ENCODE results near the gene TRPC3. TPM values are rescaled to one million over a fixed set of nuclear protein-coding genes. Genes with fewer than 3 reads are reported as not detected.
A peak's percentile ranks its signal among the peaks of the same experiment; 100 is the strongest.

TRPC3 gene
- total RNA-seq, 1 donor from 2014 or later, result 0.98 TPM

- H3K36me3 ChIP-seq, result no peaks in the 10 kb centered on the region
- H3K9me3 ChIP-seq, result no peaks in the 10 kb centered on the region
- no peak overlapping the region for H3K27ac ChIP-seq
- no peaks in the 10 kb centered on the region for H3K27me3 ChIP-seq
- no peaks in the 10 kb centered on the region for H3K4me1 ChIP-seq
- intact Hi-C loops (cut with DNase I), result no loop called here
- no peak overlapping the region for H3K4me3 ChIP-seq
- peak; percentile 30 to 72 (median 65) for TF ChIP-seq CTCF (IDR thresholded peaks at IDR 0.05)
- TF ChIP-seq POLR2AphosphoS5 (IDR thresholded peaks at IDR 0.05; ENCODE audit: insufficient read depth in 1 of 2, low read depth in 1 of 2), result no peak
- no peak for DNase-seq (ENCODE audit: extremely low spot score in 2 of 2)
These were observed 51.5 kb downstream of the TRPC3 start for GRCh38 chr4:121900132-121900983.

- H3K9me3 ChIP-seq, result no peaks in the 10 kb centered on the region
- no peak for TF ChIP-seq POLR2AphosphoS5 (IDR thresholded peaks at IDR 0.05; ENCODE audit: insufficient read depth in 1 of 2, low read depth in 1 of 2)
- TF ChIP-seq CTCF (IDR thresholded peaks at IDR 0.05), result no peak
- TF ChIP-seq POLR2A (IDR thresholded peaks at IDR 0.05), result no peak
- H3K27me3 ChIP-seq, result no peaks in the 10 kb centered on the region
- no peak overlapping the region for H3K27ac ChIP-seq
- no peaks in the 10 kb centered on the region for H3K36me3 ChIP-seq
- DNase-seq (ENCODE audit: extremely low spot score in 2 of 2), result no peak
- intact Hi-C loops (cut with DNase I), result no loop called here
- no peak overlapping the region for H3K4me3 ChIP-seq
- no peaks in the 10 kb centered on the region for H3K4me1 ChIP-seq
These were observed 53.7 kb downstream of the TRPC3 start for GRCh38 chr4:121898150-121898549.

DNA sequence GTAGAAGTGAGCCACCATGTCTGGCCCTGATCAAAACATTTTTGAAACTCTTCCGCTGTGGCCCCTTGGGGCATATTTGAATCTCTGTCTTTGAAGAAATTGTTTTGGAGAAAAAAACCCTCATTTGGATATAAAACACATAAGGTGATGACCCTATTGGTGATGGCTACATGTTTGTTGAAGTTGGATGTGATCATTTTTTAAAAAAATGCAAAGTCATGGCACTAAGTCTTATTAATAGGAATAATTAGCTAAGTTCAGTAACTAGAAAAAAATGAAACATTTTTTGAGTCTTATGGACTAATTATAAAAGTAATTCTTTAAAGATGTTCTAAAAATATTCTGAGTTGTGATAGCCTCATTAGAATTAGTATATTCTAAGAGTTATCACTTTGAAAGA is 63.7 kb downstream of the TRPC3 start:
- intact Hi-C loops (cut with DNase I), result no loop called here
- Histone ChIP-seq H3K36me3 (no peaks in the 10 kb centered on the region), H3K27me3 (no peaks in the 10 kb centered on the region), H3K4me1 (no peaks in the 10 kb centered on the region), H3K4me3 (no peak overlapping the region), H3K9me3 (no peaks in the 10 kb centered on the region), H3K27ac (no peak overlapping the region)
- DNase-seq (ENCODE audit: extremely low spot score in 2 of 2), result no peak
- TF ChIP-seq CTCF (IDR thresholded peaks at IDR 0.05) (no peak), POLR2AphosphoS5 (IDR thresholded peaks at IDR 0.05; ENCODE audit: insufficient read depth in 1 of 2, low read depth in 1 of 2) (no peak), POLR2A (IDR thresholded peaks at IDR 0.05) (no peak)

- DNase-seq (ENCODE audit: extremely low spot score in 2 of 2), result no peak
- H3K27me3 ChIP-seq, result no peaks in the 10 kb centered on the region
- no peak overlapping the region for H3K4me3 ChIP-seq
- intact Hi-C loops (cut with DNase I), result no loop called here
- no peaks in the 10 kb centered on the region for H3K36me3 ChIP-seq
- H3K27ac ChIP-seq, result no peak overlapping the region
- H3K4me1 ChIP-seq, result no peaks in the 10 kb centered on the region
- H3K9me3 ChIP-seq, result no peaks in the 10 kb centered on the region
- TF ChIP-seq POLR2AphosphoS5 (IDR thresholded peaks at IDR 0.05; ENCODE audit: insufficient read depth in 1 of 2, low read depth in 1 of 2) (no peak), CTCF (IDR thresholded peaks at IDR 0.05) (no peak), POLR2A (IDR thresholded peaks at IDR 0.05) (no peak)
These were observed 66.7 kb downstream of the TRPC3 start for GRCh38 chr4:121885115-121885514.

- TF ChIP-seq CTCF (IDR thresholded peaks at IDR 0.05) (no peak), POLR2A (IDR thresholded peaks at IDR 0.05) (no peak), POLR2AphosphoS5 (IDR thresholded peaks at IDR 0.05; ENCODE audit: insufficient read depth in 1 of 2, low read depth in 1 of 2) (no peak)
- no peaks in the 10 kb centered on the region for H3K9me3 ChIP-seq
- intact Hi-C loops (cut with DNase I), result no loop called here
- H3K27ac ChIP-seq, result no peak overlapping the region
- no peaks in the 10 kb centered on the region for H3K27me3 ChIP-seq
- DNase-seq (ENCODE audit: extremely low spot score in 2 of 2), result no peak
- H3K4me1 ChIP-seq, result no peaks in the 10 kb centered on the region
- H3K4me3 ChIP-seq, result no peak overlapping the region
- no peaks in the 10 kb centered on the region for H3K36me3 ChIP-seq
These were observed 70.7 kb downstream of the TRPC3 start for GRCh38 chr4:121881158-121881557.

Data from vagina (tissue), 2 donors.